ENCODE results near the gene IFNLR1. TPM values are rescaled to one million over a fixed set of nuclear protein-coding genes. Genes with fewer than 3 reads are reported as not detected.

IFNLR1 gene
- total RNA-seq, 1 donor from 2014 or later = 39.2 TPM

DNA sequence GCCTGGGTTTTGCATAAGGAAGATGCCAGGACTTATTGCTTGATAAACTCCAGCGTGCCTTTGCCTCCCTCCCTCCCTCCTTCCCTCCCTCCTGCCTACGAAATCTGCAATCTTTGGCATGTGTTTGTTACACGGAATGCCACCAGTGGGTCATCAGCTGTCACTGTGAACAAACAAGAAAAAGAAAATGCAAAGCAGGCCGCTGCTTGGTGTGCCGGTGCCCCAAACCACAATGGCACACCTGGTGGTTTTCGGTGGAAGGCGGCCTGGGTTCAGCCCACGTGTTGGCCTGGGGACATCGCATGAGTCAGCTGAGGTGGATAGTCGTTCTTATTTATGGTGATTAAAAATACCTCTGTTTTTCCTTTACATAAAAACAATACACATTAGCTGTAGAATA, 16.3 kb upstream of the IFNLR1 start:
- H3K36me3 Mint-ChIP-seq (ENCODE audit: low read depth) = no peaks in the 10 kb centered on the region
- ChIA-PET CTCF (interaction anchor here (0.5 to 3.9 kb wide), 5 partner anchors 53 to 432 kb away, joined by 3 to 49 read pairs (median 3); no protein-coding TSS in a partner anchor), POLR2A (interaction anchor here (0.6 to 1.5 kb wide), 5 partner anchors 25 to 361 kb away, joined by 3 to 12 read pairs (median 4); no protein-coding TSS in a partner anchor)
- intact Hi-C loops (cut with micrococcal nuclease) = loop anchor here (2.0 to 5.0 kb wide), 3 partner anchors 119 to 629 kb away; no protein-coding TSS in a partner anchor
- H3K27me3 Mint-ChIP-seq = no peaks in the 10 kb centered on the region
- no peaks in the 10 kb centered on the region for H3K9me3 Mint-ChIP-seq
- TF ChIP-seq, protein P1, sequence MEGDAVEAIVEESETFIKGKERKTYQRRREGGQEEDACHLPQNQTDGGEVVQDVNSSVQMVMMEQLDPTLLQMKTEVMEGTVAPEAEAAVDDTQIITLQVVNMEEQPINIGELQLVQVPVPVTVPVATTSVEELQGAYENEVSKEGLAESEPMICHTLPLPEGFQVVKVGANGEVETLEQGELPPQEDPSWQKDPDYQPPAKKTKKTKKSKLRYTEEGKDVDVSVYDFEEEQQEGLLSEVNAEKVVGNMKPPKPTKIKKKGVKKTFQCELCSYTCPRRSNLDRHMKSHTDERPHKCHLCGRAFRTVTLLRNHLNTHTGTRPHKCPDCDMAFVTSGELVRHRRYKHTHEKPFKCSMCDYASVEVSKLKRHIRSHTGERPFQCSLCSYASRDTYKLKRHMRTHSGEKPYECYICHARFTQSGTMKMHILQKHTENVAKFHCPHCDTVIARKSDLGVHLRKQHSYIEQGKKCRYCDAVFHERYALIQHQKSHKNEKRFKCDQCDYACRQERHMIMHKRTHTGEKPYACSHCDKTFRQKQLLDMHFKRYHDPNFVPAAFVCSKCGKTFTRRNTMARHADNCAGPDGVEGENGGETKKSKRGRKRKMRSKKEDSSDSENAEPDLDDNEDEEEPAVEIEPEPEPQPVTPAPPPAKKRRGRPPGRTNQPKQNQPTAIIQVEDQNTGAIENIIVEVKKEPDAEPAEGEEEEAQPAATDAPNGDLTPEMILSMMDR (IDR thresholded peaks at IDR 0.05) = no peak
- peaks cover 33% of the 10 kb centered on the region for H3K4me1 Mint-ChIP-seq
- H3K27ac Mint-ChIP-seq = no peak overlapping the region
- ATAC-seq (ENCODE audit: low read depth) (peak; percentile 49), DNase-seq (no peak)
- peak overlapping the region; percentile 15 for H3K4me3 Mint-ChIP-seq

DNA sequence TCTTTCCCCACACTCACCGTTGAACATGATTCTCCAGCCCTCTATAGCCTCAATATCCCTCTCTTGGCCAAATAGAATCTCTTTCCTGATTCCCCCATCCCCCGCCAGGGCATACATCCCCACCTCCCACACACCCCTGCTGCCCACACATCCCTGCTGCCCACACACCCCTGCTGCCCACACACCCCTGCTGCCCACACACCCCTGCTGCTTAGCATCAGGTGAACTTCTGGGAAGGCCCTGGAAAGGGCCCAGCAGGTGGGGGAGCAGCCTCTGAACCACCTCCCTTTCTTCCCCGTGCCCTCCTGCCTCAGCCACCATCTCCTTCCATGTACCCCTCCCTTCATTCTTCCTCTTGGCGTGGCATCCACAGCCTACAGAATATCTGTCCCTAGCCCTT, 15.9 kb upstream of the IFNLR1 start:
- peak overlapping the region; percentile 15 for H3K4me3 Mint-ChIP-seq
- H3K9me3 Mint-ChIP-seq = no peaks in the 10 kb centered on the region
- intact Hi-C loops (cut with micrococcal nuclease) = loop anchor here (2.0 to 5.0 kb wide), 3 partner anchors 119 to 629 kb away; no protein-coding TSS in a partner anchor

GRCh38 chr1:24202556-24202955, 15.5 kb upstream of the IFNLR1 start:
- ChIA-PET POLR2A (interaction anchor here (0.8 to 4.9 kb wide), 3 partner anchors 13 to 190 kb away, joined by 4 to 49 read pairs (median 6); no protein-coding TSS in a partner anchor), CTCF (interaction anchor here (0.6 to 6.6 kb wide), 15 partner anchors 12 to 622 kb away, joined by 3 to 388 read pairs (median 9); partner anchors contain the start of gene NIPAL3)
- Mint-ChIP-seq H3K4me1 (peaks cover 33% of the 10 kb centered on the region), H3K36me3 (ENCODE audit: low read depth) (no peaks in the 10 kb centered on the region), H3K27ac (no peak overlapping the region), H3K9me3 (no peaks in the 10 kb centered on the region), H3K4me3 (no peak overlapping the region), H3K27me3 (no peaks in the 10 kb centered on the region)
- intact Hi-C loops (cut with micrococcal nuclease) = loop anchor here (2.0 to 5.0 kb wide), 3 partner anchors 120 to 630 kb away; no protein-coding TSS in a partner anchor
- TF ChIP-seq, protein P1 (IDR thresholded peaks at IDR 0.05) = no peak
- ATAC-seq (ENCODE audit: low read depth) = no peak
- DNase-seq = no peak

More for the DNA sequence above, 15.9 kb upstream of the IFNLR1 start:
- TF ChIP-seq, protein P1 (IDR thresholded peaks at IDR 0.05) = no peak
- no peak for ATAC-seq (ENCODE audit: low read depth)
- DNase-seq = no peak
- H3K27ac Mint-ChIP-seq = no peak overlapping the region
- POLR2A ChIA-PET = interaction anchor here (1.5 kb wide), 1 partner anchor 119 kb away, joined by 4 read pairs; no protein-coding TSS in a partner anchor
- no peaks in the 10 kb centered on the region for H3K27me3 Mint-ChIP-seq
- no peaks in the 10 kb centered on the region for H3K36me3 Mint-ChIP-seq (ENCODE audit: low read depth)
- CTCF ChIA-PET = interaction anchor here (0.5 to 6.6 kb wide), 11 partner anchors 13 to 432 kb away, joined by 3 to 388 read pairs (median 9); partner anchors contain the start of gene NIPAL3
- peaks cover 33% of the 10 kb centered on the region for H3K4me1 Mint-ChIP-seq

GRCh38 chr1:24201941-24202440, 14.9 kb upstream of the IFNLR1 start:
- TF ChIP-seq, protein P1 (IDR thresholded peaks at IDR 0.05) = no peak
- Mint-ChIP-seq H3K27me3 (no peaks in the 10 kb centered on the region), H3K27ac (no peak overlapping the region), H3K4me3 (no peak overlapping the region), H3K9me3 (no peaks in the 10 kb centered on the region), H3K4me1 (peaks cover 35% of the 10 kb centered on the region), H3K36me3 (ENCODE audit: low read depth) (no peaks in the 10 kb centered on the region)
- ChIA-PET POLR2A (interaction anchor here (0.7 to 4.9 kb wide), 4 partner anchors 12 to 190 kb away, joined by 3 to 49 read pairs (median 5); no protein-coding TSS in a partner anchor), CTCF (interaction anchor here (0.5 to 6.6 kb wide), 20 partner anchors 12 to 622 kb away, joined by 3 to 388 read pairs (median 6); partner anchors contain the start of gene NIPAL3)
- ATAC-seq (ENCODE audit: low read depth) = peak; percentile 48
- no peak for DNase-seq
- intact Hi-C loops (cut with micrococcal nuclease) = loop anchor here (2.0 to 5.0 kb wide), 3 partner anchors 120 to 630 kb away; no protein-coding TSS in a partner anchor

All from activated B cell treated with CpG ODN at 0.5 μM for 24 hours (primary cell).